Transverse colon (tissue), 4 donors: Measurements from ENCODE around the gene LMTK3. TPM values are rescaled to one million over a fixed set of nuclear protein-coding genes. Genes with fewer than 3 reads are reported as not detected.

Experiments
- DNase-seq: peaks from one replicate; pipeline ENCODE4 v3.0.0-alpha.2; 2019
- H3K27ac ChIP-seq, 4 donors: fragments of 200-600 bp; sonication (generic); 2 replicates each; pipeline ENCODE4 v1.5.1; 2016 to 2018; ENCODE audit warnings: inconsistent platforms in 4 of 4
- H3K27me3 ChIP-seq: fragments of 200-600 bp; sonication (generic); 2 replicates; pipeline ENCODE4 v1.5.1; 2017; ENCODE audit warnings: inconsistent platforms
- H3K36me3 ChIP-seq, 4 donors: fragments of 200-600 bp; sonication (generic); 2 replicates each; pipeline ENCODE4 v1.5.1; 2017 to 2019; ENCODE audit warnings: inconsistent platforms in 4 of 4
- H3K4me1 ChIP-seq, 4 donors: fragments of 200-600 bp; sonication (generic); 2 replicates each; pipeline ENCODE4 v1.5.1; 2017 to 2020; ENCODE audit warnings: inconsistent platforms in 4 of 4
- H3K4me3 ChIP-seq, 4 donors: fragments of 200-600 bp; sonication (generic); 1 replicate in 1 of 4; 2 replicates in 3 of 4; pipeline versions ENCODE4 v1.5.1 to v1.6.1; 2017 to 2019; ENCODE audit warnings: inconsistent platforms in 4 of 4
- H3K9me3 ChIP-seq, 2 donors: fragments of 200-600 bp; sonication (generic); 2 replicates each; pipeline ENCODE4 v1.5.1; 2017 to 2019; ENCODE audit warnings: inconsistent platforms in 2 of 2
- EP300 ChIP-seq: sonication (generic); formaldehyde crosslinking; IDR thresholded peaks from one replicate; pipeline ENCODE4 v1.6.1; 2017; ENCODE audit warnings: antibody characterized with exemption, low read depth
- POLR2A ChIP-seq: fragments of 450-650 bp; IDR thresholded peaks from one replicate; pipeline ENCODE4 v1.6.1; 2016; ENCODE audit warnings: antibody characterized with exemption, mild to moderate bottlenecking, moderate library complexity
- POLR2AphosphoS5 ChIP-seq, 3 donors: sonication (generic); formaldehyde crosslinking; IDR thresholded peaks; one replicate each; pipeline ENCODE4 v1.6.1; 2016; ENCODE audit warnings: antibody characterized with exemption in 3 of 3
- WGBS, 2 donors: methylation state at CpG; one replicate each; pipeline ENCODE4 v1.1.5; 2018; ENCODE audit warnings: low coverage in 1 of 2; 5-methylcytosine and 5-hydroxymethylcytosine counted together
- in situ Hi-C, 4 donors: fragments of 200-750 bp; cut with MboI; loops; one replicate each; pipeline versions ENCODE4 v1.15.0 to v1.15.1; 2017; ENCODE audit warnings: low sequenced_read_pairs in 3 of 4, low pct_ligation_motif_present in 1 of 4, low pct_unique_long_range_greater_than_20kb in 1 of 4
- intact Hi-C: fragments of 100-400 bp; cut with DNase I; formaldehyde crosslinking; loops from one replicate; pipeline ENCODE4 v1.15.1; 2023; ENCODE audit warnings: low total_unique reads
- total RNA-seq, 4 donors: library from RNA; depleted of rRNA; stranded (reverse); fragments of >200 nt; gene quantifications; one replicate each; pipeline ENCODE4 v1.1.0, GENCODE V29; 2016
- TF ChIP-seq, protein P1 (sequence below), 5 experiments: fragments of 200-600 bp in 3 of 5; fragments of 450-650 bp in 2 of 5; sonication (generic) in 3 of 5; IDR thresholded peaks; 1 replicate in 2 of 5; 2 replicates in 3 of 5; pipeline ENCODE4 v1.5.1; 2016 to 2017; ENCODE audit warnings: antibody characterized with exemption in 5 of 5, inconsistent platforms in 3 of 5, mild to moderate bottlenecking in 2 of 5, moderate library complexity in 1 of 5

The LMTK3 gene
- total RNA-seq, 4 donors from 2014 or later, result 0.68 to 2.4 (median 1.1) TPM; not detected in 1

- in situ Hi-C loops, result no loop called here
- intact Hi-C loops, result no loop called here
- Histone ChIP-seq H3K4me3 (no peak overlapping the region), H3K9me3 (no peaks in the 10 kb centered on the region), H3K4me1 (peaks cover 9 to 19% (median 14%) of the 10 kb centered on the region in 4 donors), H3K27ac (no peak overlapping the region), H3K27me3 (no peaks in the 10 kb centered on the region), H3K36me3 (peaks cover 0 to 62% (median 28%) of the 10 kb centered on the region in 4 donors)
- TF ChIP-seq POLR2AphosphoS5 (IDR thresholded peaks at IDR 0.05) (no peak), EP300 (no peak), POLR2A (no peak)
- TF ChIP-seq, protein P1, sequence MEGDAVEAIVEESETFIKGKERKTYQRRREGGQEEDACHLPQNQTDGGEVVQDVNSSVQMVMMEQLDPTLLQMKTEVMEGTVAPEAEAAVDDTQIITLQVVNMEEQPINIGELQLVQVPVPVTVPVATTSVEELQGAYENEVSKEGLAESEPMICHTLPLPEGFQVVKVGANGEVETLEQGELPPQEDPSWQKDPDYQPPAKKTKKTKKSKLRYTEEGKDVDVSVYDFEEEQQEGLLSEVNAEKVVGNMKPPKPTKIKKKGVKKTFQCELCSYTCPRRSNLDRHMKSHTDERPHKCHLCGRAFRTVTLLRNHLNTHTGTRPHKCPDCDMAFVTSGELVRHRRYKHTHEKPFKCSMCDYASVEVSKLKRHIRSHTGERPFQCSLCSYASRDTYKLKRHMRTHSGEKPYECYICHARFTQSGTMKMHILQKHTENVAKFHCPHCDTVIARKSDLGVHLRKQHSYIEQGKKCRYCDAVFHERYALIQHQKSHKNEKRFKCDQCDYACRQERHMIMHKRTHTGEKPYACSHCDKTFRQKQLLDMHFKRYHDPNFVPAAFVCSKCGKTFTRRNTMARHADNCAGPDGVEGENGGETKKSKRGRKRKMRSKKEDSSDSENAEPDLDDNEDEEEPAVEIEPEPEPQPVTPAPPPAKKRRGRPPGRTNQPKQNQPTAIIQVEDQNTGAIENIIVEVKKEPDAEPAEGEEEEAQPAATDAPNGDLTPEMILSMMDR (IDR thresholded peaks at IDR 0.05), result no peak
- 96 to 97% methylated on average over 4 of the region's 4 CpGs for WGBS, 2 donors
- no peak for DNase-seq
Observed at GRCh38 chr19:48471836-48472235, 39.8 kb downstream of the LMTK3 start.

DNA sequence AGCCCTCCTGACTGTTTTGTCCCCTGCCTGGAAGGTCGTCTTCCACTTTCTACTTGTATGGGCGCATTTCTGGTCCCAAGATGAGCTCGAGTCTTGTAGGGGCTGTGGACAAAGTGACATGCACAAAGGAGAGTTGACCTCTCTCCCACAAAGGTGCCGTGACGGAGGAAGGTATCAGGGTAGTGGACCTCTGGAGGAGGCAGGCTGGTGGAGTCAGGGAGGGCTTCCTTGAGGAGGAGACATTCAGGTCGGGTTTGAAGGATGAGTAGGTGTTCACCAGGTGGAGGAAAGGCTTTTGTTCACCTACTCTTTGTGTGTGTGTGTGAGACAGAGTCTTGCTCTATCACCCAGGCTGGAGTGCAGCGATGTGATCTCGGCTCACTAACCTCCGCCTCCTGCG, 40.8 kb downstream of the LMTK3 start:
- TF ChIP-seq, protein P1 (IDR thresholded peaks at IDR 0.05), result no peak
- no peak for TF ChIP-seq EP300
- TF ChIP-seq POLR2A, result no peak
- TF ChIP-seq POLR2AphosphoS5 (IDR thresholded peaks at IDR 0.05), result no peak
- H3K9me3 ChIP-seq, result no peaks in the 10 kb centered on the region
- H3K27ac ChIP-seq, result no peak overlapping the region
- H3K4me1 ChIP-seq, result peaks cover 9 to 19% (median 14%) of the 10 kb centered on the region in 4 donors
- WGBS, 2 donors, result 87 to 100% methylated on average over 2 to 10 of the region's 10 CpGs
- no peak for DNase-seq
- intact Hi-C loops (no loop called here), in situ Hi-C loops (no loop called here)
- H3K27me3 ChIP-seq, result no peaks in the 10 kb centered on the region
- H3K4me3 ChIP-seq, result no peak overlapping the region
- H3K36me3 ChIP-seq, result peaks cover 0 to 53% (median 26%) of the 10 kb centered on the region in 4 donors

DNA sequence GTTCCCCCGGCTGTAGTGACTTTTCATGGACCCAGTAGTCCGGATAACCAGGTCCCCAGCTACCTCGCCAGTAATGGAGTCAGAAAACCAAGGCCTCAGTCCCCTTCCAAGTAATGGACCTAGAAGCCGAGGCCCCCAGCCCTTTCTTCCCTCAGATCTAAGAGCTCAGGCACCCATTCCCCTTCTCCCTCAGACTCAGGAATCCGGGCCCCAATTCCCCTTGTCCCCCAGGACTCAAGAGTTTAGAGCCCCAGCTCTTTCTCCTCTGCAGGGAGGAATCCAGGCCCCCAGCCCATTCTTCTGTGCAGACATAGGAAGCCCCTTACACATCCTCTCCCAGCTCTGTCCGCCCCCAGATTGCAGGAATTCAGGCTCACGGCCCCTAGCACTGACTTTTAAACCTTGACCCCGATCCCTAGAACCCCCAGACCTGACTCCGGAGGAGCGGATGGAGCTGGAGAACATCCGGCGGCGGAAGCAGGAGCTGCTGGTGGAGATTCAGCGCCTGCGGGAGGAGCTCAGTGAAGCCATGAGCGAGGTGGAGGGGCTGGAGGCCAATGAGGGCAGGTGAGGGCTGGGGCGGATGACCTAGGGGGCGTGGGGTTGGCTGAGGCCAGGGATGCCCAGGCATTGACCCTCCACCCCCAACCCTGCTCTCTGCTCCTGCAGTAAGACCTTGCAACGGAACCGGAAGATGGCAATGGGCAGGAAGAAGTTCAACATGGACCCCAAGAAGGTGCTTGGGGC, 41.5 kb downstream of the LMTK3 start:
- 56% methylated on average over 20 of the region's 20 CpGs; no CpG with 5 or more reads in 1 of the 2 donors for whole genome bisulfite sequencing, 2 donors
- intact Hi-C loops (no loop called here), in situ Hi-C loops (no loop called here)
- Histone ChIP-seq H3K4me1 (peaks cover 9 to 19% (median 14%) of the 10 kb centered on the region in 4 donors), H3K27ac (peak overlapping the region; percentile 96 to 100 (median 98)), H3K27me3 (no peaks in the 10 kb centered on the region), H3K9me3 (no peaks in the 10 kb centered on the region), H3K36me3 (peaks cover 0 to 46% (median 22%) of the 10 kb centered on the region in 4 donors), H3K4me3 (peak overlapping the region; percentile 74 to 100 (median 95))
- TF ChIP-seq, protein P1 (IDR thresholded peaks at IDR 0.05), result no peak
- no peak for TF ChIP-seq EP300
- TF ChIP-seq POLR2A, result no peak
- TF ChIP-seq POLR2AphosphoS5 (IDR thresholded peaks at IDR 0.05), result no peak
- no peak for DNase-seq

DNA sequence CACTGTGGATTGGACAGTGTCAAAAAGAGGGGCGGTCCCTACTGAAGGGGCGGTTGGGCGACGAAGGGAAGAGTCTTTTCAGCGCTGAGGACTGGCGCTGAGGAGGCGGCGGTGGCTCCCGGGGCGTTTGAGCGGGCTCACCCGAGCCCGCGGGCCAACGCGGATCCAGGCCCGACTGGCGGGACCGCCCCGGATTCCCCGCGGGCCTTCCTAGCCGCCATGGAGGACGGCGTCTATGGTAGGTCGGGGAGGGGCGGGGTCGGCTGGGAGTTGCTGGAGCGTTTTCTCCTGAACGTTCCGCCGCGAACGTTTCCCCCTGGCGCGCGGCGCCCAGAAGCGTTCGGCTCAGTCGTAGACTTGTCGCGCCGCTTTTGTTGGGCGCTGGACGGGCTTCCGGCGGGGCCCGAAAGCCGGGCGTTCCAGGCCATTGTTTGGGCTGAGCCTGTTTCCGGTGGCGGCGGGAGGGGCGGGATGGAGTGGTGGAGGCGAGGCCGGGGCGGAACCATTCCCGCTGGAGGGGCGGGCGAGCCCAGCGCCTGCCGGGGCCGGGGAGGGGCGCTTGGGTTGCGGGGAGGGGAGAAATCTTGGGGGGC, 42.2 kb downstream of the LMTK3 start, which contains the start of gene CYTH2:
Gene CYTH2 (plus strand): TSS at position 81 of the 593 bp plus-strand sequence. CDS start 139 bp downstream, at position 220.
- peak; percentile 86 to 96 (median 95) for TF ChIP-seq POLR2AphosphoS5 (IDR thresholded peaks at IDR 0.05)
- peak; percentile 98 for TF ChIP-seq POLR2A
- no peak for TF ChIP-seq EP300
- TF ChIP-seq, protein P1 (IDR thresholded peaks at IDR 0.05), result no peak
- Histone ChIP-seq H3K4me1 (peaks cover 9 to 19% (median 14%) of the 10 kb centered on the region in 4 donors), H3K9me3 (no peaks in the 10 kb centered on the region), H3K27me3 (no peaks in the 10 kb centered on the region), H3K36me3 (peaks cover 0 to 40% (median 19%) of the 10 kb centered on the region in 4 donors), H3K4me3 (peak within 1 kb of the TSS; percentile 74 to 100 (median 95)), H3K27ac (peak within 1 kb of the TSS; percentile 96 to 100 (median 98))
- in situ Hi-C loops (no loop called here), intact Hi-C loops (no loop called here)
- DNase-seq, result peak; percentile 89
- 1% methylated on average over 25 of the region's 66 CpGs; no CpG with 5 or more reads in 1 of the 2 donors for WGBS, 2 donors
